IMR-90 (cell line): ENCODE results near the gene FBXW11. TPM values are rescaled to one million over a fixed set of nuclear protein-coding genes. Genes with fewer than 3 reads are reported as not detected.

Experiments
- ATAC-seq: fragments of 200-7000 bp; cut with Tn5 transposase; 2 replicates; pipeline ENCODE4 v1.9.1; 2020; ENCODE audit warnings: low read depth, mild to moderate bottlenecking, moderate library complexity
- BruUV-seq: library from RNA; stranded (reverse); fragments of 400-500 nt; replicated peaks from 2 replicates; lab custom pipeline; 2021; lab: Mats Ljungman, UMichigan
- CTCF ChIA-PET: fragments of 300-600 bp; formaldehyde crosslinking; extraction: SDS; loops from one replicate; lab custom pipeline; 2021; ENCODE audit warnings: antibody characterized with exemption; lab: Yijun Ruan, JAX
- POLR2A ChIA-PET: fragments of 300-600 bp; sonication (Branson Sonifier 250); formaldehyde crosslinking; loops from one replicate; lab custom pipeline; 2022; ENCODE audit warnings: antibody characterized with exemption; ENCODE audit not compliant: unreplicated experiment; lab: Charles Lee
- DNase-seq: peaks from one replicate; pipeline ENCODE4 v3.0.0; 2013
- H2AFZ ChIP-seq: replicated peaks from 2 replicates; pipeline ENCODE3; 2013; ENCODE audit warnings: low read length, mild to moderate bottlenecking; ENCODE audit not compliant: poor library complexity
- H2AK5ac ChIP-seq: 2 replicates; pipeline ENCODE4 v1.6.1; 2013; ENCODE audit warnings: low read depth, low read length, inconsistent platforms
- H2AK9ac ChIP-seq: replicated peaks from 2 replicates; pipeline ENCODE3; 2013; ENCODE audit warnings: mild to moderate bottlenecking, low read depth, low read length, moderate library complexity; ENCODE audit not compliant: poor library complexity
- H2BK120ac ChIP-seq: 2 replicates; pipeline ENCODE4 v1.6.1; 2013; ENCODE audit warnings: low read depth, low read length, inconsistent platforms
- H2BK15ac ChIP-seq: 3 replicates; pipeline ENCODE4 v1.6.1; 2013; ENCODE audit warnings: low read depth, low read length, inconsistent platforms
- H2BK20ac ChIP-seq: 2 replicates; pipeline ENCODE4 v1.6.1; 2013; ENCODE audit warnings: low read depth, mild to moderate bottlenecking, inconsistent platforms, low read length, moderate library complexity
- H2BK5ac ChIP-seq: 2 replicates; pipeline ENCODE4 v1.6.1; 2013; ENCODE audit warnings: mild to moderate bottlenecking, low read depth, low read length, inconsistent platforms; ENCODE audit not compliant: poor library complexity, severe bottlenecking
- H3K14ac ChIP-seq: replicated peaks from 2 replicates; pipeline ENCODE4 v1.6.1; 2013; ENCODE audit warnings: low read depth, low read length, inconsistent platforms
- H3K18ac ChIP-seq: 2 replicates; pipeline ENCODE4 v1.6.1; 2013; ENCODE audit warnings: low read depth, low read length, control low read depth
- H3K23ac ChIP-seq: 2 replicates; pipeline ENCODE4 v1.6.1; 2013; ENCODE audit warnings: low read depth, low read length, inconsistent platforms
- H3K27ac ChIP-seq: 2 replicates; pipeline ENCODE4 v1.5.1; 2013; ENCODE audit warnings: mild to moderate bottlenecking, control low read depth, low read length; ENCODE audit not compliant: insufficient read depth
- H3K27me3 ChIP-seq: 2 replicates; pipeline ENCODE4 v1.6.1; 2013; ENCODE audit warnings: low read length; ENCODE audit not compliant: control insufficient read depth, insufficient read depth
- H3K36me3 ChIP-seq: 2 replicates; pipeline ENCODE4 v1.6.1; 2013; ENCODE audit warnings: low read length, mixed read lengths; ENCODE audit not compliant: control insufficient read depth, insufficient read depth
- H3K4ac ChIP-seq: 2 replicates; pipeline ENCODE4 v1.6.1; 2013; ENCODE audit warnings: low read depth, low read length, inconsistent platforms
- H3K4me1 ChIP-seq: 2 replicates; pipeline ENCODE4 v1.6.1; 2013; ENCODE audit warnings: low read length, mixed read lengths; ENCODE audit not compliant: control insufficient read depth, insufficient read depth
- H3K4me2 ChIP-seq: 2 replicates; pipeline ENCODE4 v1.6.1; 2013; ENCODE audit warnings: low read depth, mild to moderate bottlenecking, control low read depth, low read length, moderate library complexity
- H3K4me3 ChIP-seq: 2 replicates; pipeline ENCODE4 v1.5.1; 2013; ENCODE audit warnings: low read depth, mild to moderate bottlenecking, control low read depth, low read length, moderate library complexity; ENCODE audit not compliant: insufficient read depth
- H3K56ac ChIP-seq: 2 replicates; pipeline ENCODE4 v1.6.1; 2013; ENCODE audit warnings: low read length, inconsistent platforms; ENCODE audit not compliant: insufficient read depth; ENCODE audit errors: extremely low read depth
- H3K79me1 ChIP-seq, 2 experiments: 2 replicates each; pipeline ENCODE4 v1.6.1; 2013; ENCODE audit warnings: low read length in 2 of 2, inconsistent platforms in 1 of 2, low read depth in 1 of 2
- H3K9ac ChIP-seq: 2 replicates; pipeline ENCODE4 v1.6.1; 2013; ENCODE audit warnings: low read depth, low read length, control low read depth
- H3K9me1 ChIP-seq: 2 replicates; pipeline ENCODE4 v1.6.1; 2013; ENCODE audit warnings: low read length, inconsistent platforms; ENCODE audit not compliant: insufficient read depth
- H3K9me3 ChIP-seq: 2 replicates; pipeline ENCODE4 v1.6.1; 2013; ENCODE audit warnings: low read length; ENCODE audit not compliant: control insufficient read depth, insufficient read depth
- H4K20me1 ChIP-seq: 2 replicates; pipeline ENCODE4 v1.6.1; 2013; ENCODE audit warnings: low read length, inconsistent platforms; ENCODE audit not compliant: insufficient read depth
- H4K5ac ChIP-seq: 2 replicates; pipeline ENCODE4 v1.6.1; 2013; ENCODE audit warnings: mild to moderate bottlenecking, low read depth, low read length, control low read depth
- H4K8ac ChIP-seq, 2 experiments: 2 replicates each; pipeline ENCODE4 v1.6.1; 2013; ENCODE audit warnings: low read depth in 2 of 2, low read length in 2 of 2, control low read depth in 1 of 2, inconsistent platforms in 1 of 2
- H4K91ac ChIP-seq: 2 replicates; pipeline ENCODE4 v1.6.1; 2013; ENCODE audit warnings: low read depth, low read length, inconsistent platforms; ENCODE audit not compliant: insufficient read depth
- CEBPB ChIP-seq: IDR thresholded peaks from 2 replicates; pipeline ENCODE4 v1.6.1; 2012; ENCODE audit warnings: low read depth, low read length, improper control_type of control experiment
- MAZ ChIP-seq: IDR thresholded peaks from 2 replicates; pipeline ENCODE4 v1.6.1; 2012; ENCODE audit warnings: low read depth, mild to moderate bottlenecking, low read length, improper control_type of control experiment, moderate library complexity, borderline replicate concordance
- SMC3 ChIP-seq: fragments of 150-350 bp; IDR thresholded peaks from 2 replicates; pipeline ENCODE4 v1.6.1; 2016; ENCODE audit warnings: low read depth, mild to moderate bottlenecking, antibody characterized with exemption, low read length, moderate library complexity
- WGBS, 2 experiments: methylation state at CpG; one replicate each; pipeline versions ENCODE4 v1.1.5 to v1.1.7; 2013; ENCODE audit warnings: missing lambda C conversion rate in 2 of 2; ENCODE audit not compliant: insufficient read length in 1 of 2; ENCODE audit errors: extremely low coverage in 2 of 2; 5-methylcytosine and 5-hydroxymethylcytosine counted together
- dilution Hi-C: fragments of 300-500 bp; cut with HindIII; formaldehyde crosslinking; loops from one replicate; pipeline ENCODE4 v1.14.3; 2018; ENCODE audit warnings: low sequenced_read_pairs; ENCODE audit not compliant: unreplicated experiment
- in situ Hi-C: fragments of 300-500 bp; cut with MboI; formaldehyde crosslinking; loops from 3 replicates; pipeline ENCODE4 v1.14.3; 2019; ENCODE audit warnings: low sequenced_read_pairs, inconsistent platforms, mixed read lengths
- intact Hi-C: fragments of 100-400 bp; cut with micrococcal nuclease; formaldehyde crosslinking; loops from 2 replicates; pipeline ENCODE4 v1.10.0; 2022
- polyA plus RNA-seq, 3 experiments: library from polyadenylated mRNA; depleted of rRNA; stranded (reverse); fragments of >200 nt; gene quantifications; 2 replicates each; pipeline ENCODE4 v1.2.3, GENCODE V29; 2012; ENCODE audit warnings: low replicate concordance in 1 of 3
- total RNA-seq: library from RNA; depleted of rRNA; stranded (reverse); fragments of >200 nt; gene quantifications from 2 replicates; pipeline ENCODE4 v1.2.3, GENCODE V29; 2012
- TF ChIP-seq, protein P1 (sequence below): fragments of 150-350 bp; IDR thresholded peaks from 2 replicates; pipeline ENCODE4 v1.6.1; 2016; ENCODE audit warnings: low read depth, mild to moderate bottlenecking, low read length, moderate library complexity, borderline replicate concordance

Gene FBXW11
- total and polyA plus RNA-seq, 2 of the 4 experiments (the other 2 are of a cell fraction), result 34.3 to 97.1 TPM

DNA sequence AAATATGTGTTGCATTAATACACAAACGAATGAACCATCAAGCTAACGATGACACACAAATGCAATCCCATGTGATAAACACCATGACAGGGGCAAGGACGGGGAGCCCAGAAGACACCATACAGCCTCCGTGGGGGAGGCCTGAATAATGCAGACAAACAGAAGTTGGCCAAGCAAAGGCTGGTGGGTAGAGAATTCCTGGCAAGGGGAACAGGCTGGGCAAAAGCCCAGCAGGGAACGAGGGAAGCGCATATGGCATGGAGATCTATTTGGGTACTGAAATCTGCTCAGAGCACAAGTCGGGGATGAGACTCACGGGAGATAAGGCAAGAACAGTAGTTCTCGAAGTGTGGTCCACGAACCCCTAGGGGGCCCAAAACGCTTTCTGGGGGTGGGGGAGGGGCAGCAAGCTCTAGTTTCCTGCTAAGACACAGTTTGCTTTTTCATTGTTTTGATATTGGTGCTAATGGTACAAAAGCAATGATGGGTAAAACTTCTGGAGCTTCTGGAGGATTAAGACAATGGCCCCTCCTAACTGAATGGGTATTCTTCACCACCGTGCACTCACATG lies 42.9 kb upstream of the FBXW11 start:
- no TSS peak for BruUV-seq

More for the DNA sequence above, 42.9 kb upstream of the FBXW11 start:
- Histone ChIP-seq H3K36me3 (peaks cover 45% of the 10 kb centered on the region), H2AFZ (no peak overlapping the region), H2BK120ac (no peak overlapping the region), H3K14ac (no peak overlapping the region), H3K56ac (no peak overlapping the region), H3K4ac (no peak overlapping the region), H3K18ac (no peak overlapping the region), H3K4me3 (no peak overlapping the region), H3K9me1 (peaks cover 4% of the 10 kb centered on the region; the same call in 1 of the 2 replicates), H3K27ac (no peak overlapping the region), H2AK9ac (peak overlapping the region; percentile 48), H3K27me3 (no peaks in the 10 kb centered on the region), H2BK15ac (no peak overlapping the region), H2BK5ac (no peak overlapping the region), H3K9me3 (no peaks in the 10 kb centered on the region), H2BK20ac (no peak overlapping the region), H3K23ac (no peak overlapping the region), H4K8ac (no peak overlapping the region), H3K9ac (no peak overlapping the region), H3K4me1 (no peaks in the 10 kb centered on the region), H3K79me1 (peaks cover 0 to 3% of the 10 kb centered on the region in 2 experiments; a peak in 2 of 4 replicates), H2AK5ac (no peak overlapping the region), H4K91ac (no peak overlapping the region), H4K5ac (no peak overlapping the region), H4K20me1 (no peaks in the 10 kb centered on the region), H3K4me2 (no peak overlapping the region)
- intact Hi-C loops, result no loop called here
- CTCF ChIA-PET, result no interaction called here
- dilution Hi-C loops, result no loop called here
- POLR2A ChIA-PET, result no interaction called here
- in situ Hi-C loops, result loop anchor here (10.0 to 25.0 kb wide), 3 partner anchors 135 to 635 kb away; partner anchors contain the start of gene FGF18
- DNase-seq, result no peak
- 77% methylated on average over 4 of the region's 12 CpGs; no CpG with 5 or more reads in 1 of the 2 experiments for WGBS, 2 experiments
- TF ChIP-seq MAZ (no peak), SMC3 (no peak), CEBPB (no peak)
- TF ChIP-seq, protein P1, sequence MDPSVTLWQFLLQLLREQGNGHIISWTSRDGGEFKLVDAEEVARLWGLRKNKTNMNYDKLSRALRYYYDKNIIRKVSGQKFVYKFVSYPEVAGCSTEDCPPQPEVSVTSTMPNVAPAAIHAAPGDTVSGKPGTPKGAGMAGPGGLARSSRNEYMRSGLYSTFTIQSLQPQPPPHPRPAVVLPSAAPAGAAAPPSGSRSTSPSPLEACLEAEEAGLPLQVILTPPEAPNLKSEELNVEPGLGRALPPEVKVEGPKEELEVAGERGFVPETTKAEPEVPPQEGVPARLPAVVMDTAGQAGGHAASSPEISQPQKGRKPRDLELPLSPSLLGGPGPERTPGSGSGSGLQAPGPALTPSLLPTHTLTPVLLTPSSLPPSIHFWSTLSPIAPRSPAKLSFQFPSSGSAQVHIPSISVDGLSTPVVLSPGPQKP, result no peak
- no peak for ATAC-seq
